H9 (cell line): ENCODE measurements around the gene FEN1. TPM values are rescaled to one million over a fixed set of nuclear protein-coding genes. Genes with fewer than 3 reads are reported as not detected.
A peak's percentile ranks its signal among the peaks of the same experiment; 100 is the strongest.

Source experiments
- DNase-seq: peaks from one replicate; pipeline ENCODE4 v3.0.0-alpha.2; 2017
- H2AFZ ChIP-seq: one replicate; pipeline ENCODE4 v1.6.1; 2013; ENCODE audit warnings: mild to moderate bottlenecking, low read length, control low read depth, moderate library complexity
- H2AK5ac ChIP-seq: 2 replicates; pipeline ENCODE4 v1.6.1; 2013; ENCODE audit warnings: low read length, control low read depth, mixed read lengths; ENCODE audit not compliant: insufficient read length
- H2BK120ac ChIP-seq: one replicate; pipeline ENCODE4 v1.6.1; 2013; ENCODE audit warnings: low read depth, mild to moderate bottlenecking, low read length, control low read depth, inconsistent platforms; ENCODE audit not compliant: poor library complexity, severe bottlenecking
- H2BK12ac ChIP-seq: 2 replicates; pipeline ENCODE4 v1.6.1; 2013; ENCODE audit warnings: low read length, control low read depth, mixed read lengths, low read depth; ENCODE audit not compliant: insufficient read length
- H2BK15ac ChIP-seq: 2 replicates; pipeline ENCODE4 v1.6.1; 2013; ENCODE audit warnings: low read depth, low read length, control low read depth
- H2BK20ac ChIP-seq: one replicate; pipeline ENCODE4 v1.6.1; 2013; ENCODE audit warnings: low read depth, mild to moderate bottlenecking, low read length, control low read depth, inconsistent platforms; ENCODE audit not compliant: poor library complexity, severe bottlenecking
- H2BK5ac ChIP-seq: 2 replicates; pipeline ENCODE4 v1.6.1; 2013; ENCODE audit warnings: low read length, control low read depth, mixed read lengths; ENCODE audit not compliant: insufficient read length
- H3K14ac ChIP-seq: 2 replicates; pipeline ENCODE4 v1.6.1; 2013; ENCODE audit warnings: low read length, control low read depth; ENCODE audit not compliant: insufficient read depth
- H3K18ac ChIP-seq: 2 replicates; pipeline ENCODE4 v1.6.1; 2013; ENCODE audit warnings: low read depth, mild to moderate bottlenecking, mixed read lengths, low read length, control low read depth; ENCODE audit not compliant: insufficient read length
- H3K23ac ChIP-seq: 2 replicates; pipeline ENCODE4 v1.6.1; 2013; ENCODE audit warnings: low read length, control low read depth, mixed read lengths, low read depth; ENCODE audit not compliant: insufficient read length
- H3K23me2 ChIP-seq: 2 replicates; pipeline ENCODE4 v1.6.1; 2013; ENCODE audit warnings: low read depth, mild to moderate bottlenecking, mixed read lengths, low read length, control low read depth; ENCODE audit not compliant: insufficient read length, poor library complexity, severe bottlenecking
- H3K27ac ChIP-seq: 2 replicates; pipeline ENCODE4 v1.5.1; 2013; ENCODE audit warnings: low read length, control low read depth, mixed read lengths, low read depth; ENCODE audit not compliant: insufficient read length
- H3K27me3 ChIP-seq: 2 replicates; pipeline ENCODE4 v1.6.1; 2013; ENCODE audit warnings: low read length, control low read depth, inconsistent platforms; ENCODE audit not compliant: insufficient read depth
- H3K4ac ChIP-seq: 2 replicates; pipeline ENCODE4 v1.6.1; 2013; ENCODE audit warnings: low read depth, mild to moderate bottlenecking, control low read depth, inconsistent platforms, low read length, moderate library complexity
- H3K4me1 ChIP-seq: 2 replicates; pipeline ENCODE4 v1.6.1; 2013; ENCODE audit warnings: low read length, control low read depth, inconsistent platforms; ENCODE audit not compliant: insufficient read depth
- H3K4me2 ChIP-seq: 2 replicates; pipeline ENCODE4 v1.6.1; 2013; ENCODE audit warnings: low read length, control low read depth, mixed read lengths; ENCODE audit not compliant: insufficient read length, insufficient read depth
- H3K56ac ChIP-seq: 2 replicates; pipeline ENCODE4 v1.6.1; 2013; ENCODE audit warnings: low read depth, mild to moderate bottlenecking, mixed read lengths, low read length, control low read depth; ENCODE audit not compliant: insufficient read length
- H3K79me1 ChIP-seq: 2 replicates; pipeline ENCODE4 v1.6.1; 2013; ENCODE audit warnings: low read depth, mild to moderate bottlenecking, moderate library complexity, low read length, control low read depth, inconsistent platforms; ENCODE audit not compliant: insufficient read depth, poor library complexity, severe bottlenecking
- H3K79me2 ChIP-seq: 2 replicates; pipeline ENCODE4 v1.6.1; 2013; ENCODE audit warnings: low read length, control low read depth, inconsistent platforms; ENCODE audit not compliant: insufficient read depth
- H3K9ac ChIP-seq: 2 replicates; pipeline ENCODE4 v1.6.1; 2013; ENCODE audit warnings: low read length, control low read depth, mixed read lengths; ENCODE audit not compliant: insufficient read length; ENCODE audit errors: extremely low read depth
- H3K9me3 ChIP-seq: one replicate; pipeline ENCODE4 v1.6.1; 2013; ENCODE audit warnings: low read depth, low read length, inconsistent platforms; ENCODE audit not compliant: control insufficient read depth
- H3T11ph ChIP-seq: one replicate; pipeline ENCODE4 v1.6.1; 2013; ENCODE audit warnings: mild to moderate bottlenecking, low read length, control low read depth, inconsistent platforms
- H4K20me1 ChIP-seq: one replicate; pipeline ENCODE4 v1.6.1; 2013; ENCODE audit not compliant: control insufficient read depth, insufficient read length, insufficient read depth
- H4K5ac ChIP-seq: 2 replicates; pipeline ENCODE4 v1.6.1; 2013; ENCODE audit warnings: low read depth, mild to moderate bottlenecking, mixed read lengths, low read length, control low read depth; ENCODE audit not compliant: insufficient read length
- H4K8ac ChIP-seq: replicated peaks from 2 replicates; pipeline ENCODE4 v1.6.1; 2013; ENCODE audit warnings: low read length, control low read depth, mixed read lengths, low read depth; ENCODE audit not compliant: insufficient read length
- H4K91ac ChIP-seq: 2 replicates; pipeline ENCODE4 v1.6.1; 2013; ENCODE audit warnings: low read depth, mild to moderate bottlenecking, moderate library complexity, mixed read lengths, low read length, control low read depth; ENCODE audit not compliant: insufficient read length
- H3K27ac Mint-ChIP-seq, 3 experiments: 2 replicates in 2 of 3; 3 replicates in 1 of 3; pipeline ENCODE4 v1.8.0; 2020 to 2021; ENCODE audit warnings: mixed read lengths in 3 of 3, mild to moderate bottlenecking in 1 of 3, moderate library complexity in 1 of 3
- H3K27me3 Mint-ChIP-seq: 2 replicates; pipeline ENCODE4 v1.8.0; 2021; ENCODE audit warnings: low read depth, mild to moderate bottlenecking, moderate library complexity, mixed read lengths
- H3K36me3 Mint-ChIP-seq, 3 experiments: 2 replicates in 2 of 3; 3 replicates in 1 of 3; pipeline ENCODE4 v1.8.0; 2020 to 2021; ENCODE audit warnings: low read depth in 3 of 3, mixed read lengths in 3 of 3; ENCODE audit not compliant: insufficient read depth in 1 of 3
- H3K4me1 Mint-ChIP-seq, 2 experiments: 2 replicates each; pipeline ENCODE4 v1.8.0; 2020; ENCODE audit warnings: mixed read lengths in 2 of 2
- H3K4me3 Mint-ChIP-seq, 2 experiments: 2 replicates in 1 of 2; 3 replicates in 1 of 2; pipeline ENCODE4 v1.8.0; 2020 to 2021; ENCODE audit warnings: mild to moderate bottlenecking in 2 of 2, mixed read lengths in 2 of 2, moderate library complexity in 1 of 2
- H3K9me3 Mint-ChIP-seq, 2 experiments: 2 replicates in 1 of 2; 3 replicates in 1 of 2; pipeline ENCODE4 v1.8.0; 2020; ENCODE audit warnings: mild to moderate bottlenecking in 2 of 2, mixed read lengths in 2 of 2, moderate library complexity in 1 of 2
- WGBS: extraction: QIAGEN DNeasy Blood & Tissue Kit; methylation state at CpG from one replicate; pipeline ENCODE4 v1.1.7; 2013; ENCODE audit warnings: missing lambda C conversion rate, low lambda C conversion rate, mixed read lengths; ENCODE audit not compliant: insufficient read length; ENCODE audit errors: extremely low coverage; 5-methylcytosine and 5-hydroxymethylcytosine counted together
- total RNA-seq: library from RNA; stranded (reverse); gene quantifications from 2 replicates; pipeline ENCODE4 v1.2.1, GENCODE V29; 2021
- TF ChIP-seq, protein P1 (sequence below): fragments of 200-600 bp; sonication (generic); conservative IDR thresholded peaks from 3 replicates; pipeline ENCODE4 v1.8.0; 2021; ENCODE audit warnings: antibody characterized with exemption, mild to moderate bottlenecking

Gene FEN1
- total RNA-seq, 1 experiment from 2014 or later: 114 TPM

DNA sequence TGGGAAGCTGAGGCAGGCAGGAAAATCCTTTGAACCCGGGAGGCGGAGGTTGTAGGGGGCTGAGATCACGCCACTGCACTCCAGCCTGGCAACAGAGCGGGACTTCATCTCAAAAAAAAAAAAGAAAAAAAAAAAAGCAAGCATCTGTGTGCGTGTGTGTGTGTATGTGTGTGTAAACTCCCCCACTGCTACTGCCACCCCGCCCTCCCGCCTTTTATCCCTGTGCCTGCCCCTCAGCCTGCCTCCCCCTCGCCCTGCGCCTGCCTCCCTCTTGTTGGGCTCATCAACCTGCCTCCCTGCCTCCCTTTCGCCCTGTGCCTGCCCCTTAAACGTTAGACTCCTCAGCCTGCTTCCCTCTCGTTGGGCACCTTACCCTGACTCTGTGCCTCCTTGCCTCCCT is 18.3 kb upstream of the FEN1 start:
- Histone ChIP-seq H4K20me1 (no peaks in the 10 kb centered on the region), H3K14ac (no peak overlapping the region), H3K4ac (no peak overlapping the region), H3K27ac (no peak overlapping the region), H2BK12ac (no peak overlapping the region), H2BK120ac (no peak overlapping the region), H3K23me2 (no peaks in the 10 kb centered on the region), H3T11ph (no peak overlapping the region), H2BK15ac (no peak overlapping the region), H3K79me2 (no peaks in the 10 kb centered on the region), H3K4me1 (no peaks in the 10 kb centered on the region), H2BK5ac (no peak overlapping the region), H3K56ac (no peak overlapping the region), H4K5ac (no peak overlapping the region), H4K91ac (no peak overlapping the region), H3K23ac (no peak overlapping the region), H3K9me3 (no peaks in the 10 kb centered on the region), H4K8ac (no peak overlapping the region), H2BK20ac (no peak overlapping the region), H2AK5ac (no peak overlapping the region), H3K9ac (no peak overlapping the region), H3K27me3 (no peaks in the 10 kb centered on the region), H3K79me1 (no peaks in the 10 kb centered on the region), H2AFZ (no peak overlapping the region), H3K18ac (no peak overlapping the region), H3K4me2 (no peak overlapping the region)
- Mint-ChIP-seq H3K4me3 (no peak overlapping the region), H3K27ac (peak overlapping the region in 1 of 3 experiments; percentile 12; a peak in 2 of 7 replicates), H3K27me3 (peaks cover 2% of the 10 kb centered on the region; the same call in 1 of the 2 replicates), H3K4me1 (peaks cover 23 to 34% of the 10 kb centered on the region in 2 experiments), H3K9me3 (peaks cover 0 to 5% of the 10 kb centered on the region in 2 experiments; a peak in 2 of 5 replicates), H3K36me3 (peaks cover 3 to 10% (median 7%) of the 10 kb centered on the region in 3 experiments)
- WGBS: no CpG with 5 or more reads among the region's 12 CpGs
- TF ChIP-seq, protein P1, sequence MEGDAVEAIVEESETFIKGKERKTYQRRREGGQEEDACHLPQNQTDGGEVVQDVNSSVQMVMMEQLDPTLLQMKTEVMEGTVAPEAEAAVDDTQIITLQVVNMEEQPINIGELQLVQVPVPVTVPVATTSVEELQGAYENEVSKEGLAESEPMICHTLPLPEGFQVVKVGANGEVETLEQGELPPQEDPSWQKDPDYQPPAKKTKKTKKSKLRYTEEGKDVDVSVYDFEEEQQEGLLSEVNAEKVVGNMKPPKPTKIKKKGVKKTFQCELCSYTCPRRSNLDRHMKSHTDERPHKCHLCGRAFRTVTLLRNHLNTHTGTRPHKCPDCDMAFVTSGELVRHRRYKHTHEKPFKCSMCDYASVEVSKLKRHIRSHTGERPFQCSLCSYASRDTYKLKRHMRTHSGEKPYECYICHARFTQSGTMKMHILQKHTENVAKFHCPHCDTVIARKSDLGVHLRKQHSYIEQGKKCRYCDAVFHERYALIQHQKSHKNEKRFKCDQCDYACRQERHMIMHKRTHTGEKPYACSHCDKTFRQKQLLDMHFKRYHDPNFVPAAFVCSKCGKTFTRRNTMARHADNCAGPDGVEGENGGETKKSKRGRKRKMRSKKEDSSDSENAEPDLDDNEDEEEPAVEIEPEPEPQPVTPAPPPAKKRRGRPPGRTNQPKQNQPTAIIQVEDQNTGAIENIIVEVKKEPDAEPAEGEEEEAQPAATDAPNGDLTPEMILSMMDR: no peak
- DNase-seq: no peak
